ENCODE results near the gene EIF1B. TPM values are rescaled to one million over a fixed set of nuclear protein-coding genes. Genes with fewer than 3 reads are reported as not detected.

EIF1B gene
- total and polyA plus RNA-seq, 10 of the 15 experiments (the other 5 are each of a cell fraction or from before 2014, with no cell fraction given): 15.4 to 75.6 (median 43.2) TPM

GRCh38 chr3:40262331-40262730 lies 47.2 kb upstream of the EIF1B start (continued):
- TF ChIP-seq, protein P1, sequence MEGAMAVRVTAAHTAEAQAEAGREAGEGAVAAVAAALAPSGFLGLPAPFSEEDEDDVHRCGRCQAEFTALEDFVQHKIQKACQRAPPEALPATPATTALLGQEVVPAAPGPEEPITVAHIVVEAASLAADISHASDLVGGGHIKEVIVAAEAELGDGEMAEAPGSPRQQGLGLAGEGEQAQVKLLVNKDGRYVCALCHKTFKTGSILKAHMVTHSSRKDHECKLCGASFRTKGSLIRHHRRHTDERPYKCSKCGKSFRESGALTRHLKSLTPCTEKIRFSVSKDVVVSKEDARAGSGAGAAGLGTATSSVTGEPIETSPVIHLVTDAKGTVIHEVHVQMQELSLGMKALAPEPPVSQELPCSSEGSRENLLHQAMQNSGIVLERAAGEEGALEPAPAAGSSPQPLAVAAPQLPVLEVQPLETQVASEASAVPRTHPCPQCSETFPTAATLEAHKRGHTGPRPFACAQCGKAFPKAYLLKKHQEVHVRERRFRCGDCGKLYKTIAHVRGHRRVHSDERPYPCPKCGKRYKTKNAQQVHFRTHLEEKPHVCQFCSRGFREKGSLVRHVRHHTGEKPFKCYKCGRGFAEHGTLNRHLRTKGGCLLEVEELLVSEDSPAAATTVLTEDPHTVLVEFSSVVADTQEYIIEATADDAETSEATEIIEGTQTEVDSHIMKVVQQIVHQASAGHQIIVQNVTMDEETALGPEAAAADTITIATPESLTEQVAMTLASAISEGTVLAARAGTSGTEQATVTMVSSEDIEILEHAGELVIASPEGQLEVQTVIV (IDR thresholded peaks at IDR 0.05; ENCODE audit: borderline replicate concordance, partially characterized antibody): no peak
- TF ChIP-seq, protein P2, sequence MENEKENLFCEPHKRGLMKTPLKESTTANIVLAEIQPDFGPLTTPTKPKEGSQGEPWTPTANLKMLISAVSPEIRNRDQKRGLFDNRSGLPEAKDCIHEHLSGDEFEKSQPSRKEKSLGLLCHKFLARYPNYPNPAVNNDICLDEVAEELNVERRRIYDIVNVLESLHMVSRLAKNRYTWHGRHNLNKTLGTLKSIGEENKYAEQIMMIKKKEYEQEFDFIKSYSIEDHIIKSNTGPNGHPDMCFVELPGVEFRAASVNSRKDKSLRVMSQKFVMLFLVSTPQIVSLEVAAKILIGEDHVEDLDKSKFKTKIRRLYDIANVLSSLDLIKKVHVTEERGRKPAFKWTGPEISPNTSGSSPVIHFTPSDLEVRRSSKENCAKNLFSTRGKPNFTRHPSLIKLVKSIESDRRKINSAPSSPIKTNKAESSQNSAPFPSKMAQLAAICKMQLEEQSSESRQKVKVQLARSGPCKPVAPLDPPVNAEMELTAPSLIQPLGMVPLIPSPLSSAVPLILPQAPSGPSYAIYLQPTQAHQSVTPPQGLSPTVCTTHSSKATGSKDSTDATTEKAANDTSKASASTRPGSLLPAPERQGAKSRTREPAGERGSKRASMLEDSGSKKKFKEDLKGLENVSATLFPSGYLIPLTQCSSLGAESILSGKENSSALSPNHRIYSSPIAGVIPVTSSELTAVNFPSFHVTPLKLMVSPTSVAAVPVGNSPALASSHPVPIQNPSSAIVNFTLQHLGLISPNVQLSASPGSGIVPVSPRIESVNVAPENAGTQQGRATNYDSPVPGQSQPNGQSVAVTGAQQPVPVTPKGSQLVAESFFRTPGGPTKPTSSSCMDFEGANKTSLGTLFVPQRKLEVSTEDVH (IDR thresholded peaks at IDR 0.05; ENCODE audit: low read depth, partially characterized antibody): no peak

DNA sequence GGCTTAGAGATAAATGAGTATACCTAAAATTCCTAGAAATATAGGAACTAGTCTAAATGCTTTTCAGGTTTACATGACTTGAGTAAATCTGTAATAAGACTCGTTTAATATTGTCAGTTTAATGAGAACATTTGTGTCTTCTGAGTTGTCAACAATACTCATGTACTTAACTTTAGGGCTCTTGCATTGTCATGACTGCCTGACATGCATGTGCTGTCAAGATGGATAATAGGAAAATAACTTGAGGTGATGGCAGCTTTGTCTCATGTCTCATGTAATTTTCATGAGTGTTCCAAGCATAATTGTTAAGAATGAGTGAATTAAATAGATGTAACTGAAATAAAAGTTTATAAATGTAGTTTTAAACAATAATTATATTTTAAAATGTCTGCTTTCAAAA lies 45.1 kb upstream of the EIF1B start:
- CTCF ChIA-PET: interaction anchor here (1.5 kb wide), 1 partner anchor 32 kb away, joined by 4 read pairs; no protein-coding TSS in a partner anchor
- no peaks in the 10 kb centered on the region for H3K27me3 ChIP-seq (replicated peaks in 1 of 2; ENCODE audit: control insufficient read depth in 2 of 2, insufficient read depth in 2 of 2, low read length in 1 of 2)
- H3K9me3 ChIP-seq (replicated peaks; ENCODE audit: control insufficient read depth, insufficient read depth, low read length): no peaks in the 10 kb centered on the region
- no peak overlapping the region for H3K4me3 ChIP-seq
- H2AFZ ChIP-seq (ENCODE audit: control insufficient read depth, low read depth, low read length): no peak overlapping the region
- intact Hi-C loops (cut with micrococcal nuclease; ENCODE audit: unreplicated experiment) (no loop called here), in situ Hi-C loops (cut with MboI) (no loop called here)
- POLR2A ChIA-PET: no interaction called here
- ATAC-seq (no peak), DNase-seq (ENCODE audit: low read depth, low spot score) (no peak), FAIRE-seq (no peak)
- H3K79me2 ChIP-seq (ENCODE audit: control insufficient read depth, insufficient read depth, low read length): no peaks in the 10 kb centered on the region
- H4K20me1 ChIP-seq (ENCODE audit: control insufficient read depth, insufficient read depth): no peaks in the 10 kb centered on the region
- no TSS peak for BruUV-seq (replicated peaks)
- H3K9ac ChIP-seq (ENCODE audit: control insufficient read depth, insufficient read depth, low read length): no peak overlapping the region
- SMC1A ChIA-PET (ENCODE audit: uncharacterized antibody, unreplicated experiment): no interaction called here
- H3K4me1 ChIP-seq (ENCODE audit: control insufficient read depth, insufficient read depth, low read length): no peaks in the 10 kb centered on the region
- RAD21 ChIA-PET (ENCODE audit: unreplicated experiment): no interaction called here
- H3K4me2 ChIP-seq (ENCODE audit: control insufficient read depth, insufficient read depth): no peak overlapping the region
- H3K27ac ChIP-seq (ENCODE audit: control insufficient read depth, insufficient read depth): no peak overlapping the region
- no peaks in the 10 kb centered on the region for H3K36me3 ChIP-seq (ENCODE audit: control insufficient read depth in 2 of 2, insufficient read depth in 2 of 2, low read length in 1 of 2)
- WGBS (ENCODE audit: insufficient coverage, insufficient replicate concordance, low lambda C conversion rate, missing lambda C conversion rate): 0% methylated on average over 1 of the region's 1 CpG
- TF ChIP-seq NFIC (IDR thresholded peaks at IDR 0.05; ENCODE audit: low read depth, low read length) (no peak), RB1 (IDR thresholded peaks at IDR 0.05; ENCODE audit: borderline replicate concordance) (no peak), IRF4 (IDR thresholded peaks at IDR 0.05; ENCODE audit: low read depth, low read length) (no peak), CEBPB (IDR thresholded peaks at IDR 0.05; ENCODE audit: borderline replicate concordance in 1 of 2, low read depth in 2 of 2, low read length in 2 of 2) (no peak), IKZF2 (IDR thresholded peaks at IDR 0.05) (no peak), ATF7 (IDR thresholded peaks at IDR 0.05; ENCODE audit: low read depth) (no peak), GABPA (IDR thresholded peaks at IDR 0.05; ENCODE audit: low read depth) (no peak), NBN (IDR thresholded peaks at IDR 0.05) (no peak)
- TF ChIP-seq, protein P3, sequence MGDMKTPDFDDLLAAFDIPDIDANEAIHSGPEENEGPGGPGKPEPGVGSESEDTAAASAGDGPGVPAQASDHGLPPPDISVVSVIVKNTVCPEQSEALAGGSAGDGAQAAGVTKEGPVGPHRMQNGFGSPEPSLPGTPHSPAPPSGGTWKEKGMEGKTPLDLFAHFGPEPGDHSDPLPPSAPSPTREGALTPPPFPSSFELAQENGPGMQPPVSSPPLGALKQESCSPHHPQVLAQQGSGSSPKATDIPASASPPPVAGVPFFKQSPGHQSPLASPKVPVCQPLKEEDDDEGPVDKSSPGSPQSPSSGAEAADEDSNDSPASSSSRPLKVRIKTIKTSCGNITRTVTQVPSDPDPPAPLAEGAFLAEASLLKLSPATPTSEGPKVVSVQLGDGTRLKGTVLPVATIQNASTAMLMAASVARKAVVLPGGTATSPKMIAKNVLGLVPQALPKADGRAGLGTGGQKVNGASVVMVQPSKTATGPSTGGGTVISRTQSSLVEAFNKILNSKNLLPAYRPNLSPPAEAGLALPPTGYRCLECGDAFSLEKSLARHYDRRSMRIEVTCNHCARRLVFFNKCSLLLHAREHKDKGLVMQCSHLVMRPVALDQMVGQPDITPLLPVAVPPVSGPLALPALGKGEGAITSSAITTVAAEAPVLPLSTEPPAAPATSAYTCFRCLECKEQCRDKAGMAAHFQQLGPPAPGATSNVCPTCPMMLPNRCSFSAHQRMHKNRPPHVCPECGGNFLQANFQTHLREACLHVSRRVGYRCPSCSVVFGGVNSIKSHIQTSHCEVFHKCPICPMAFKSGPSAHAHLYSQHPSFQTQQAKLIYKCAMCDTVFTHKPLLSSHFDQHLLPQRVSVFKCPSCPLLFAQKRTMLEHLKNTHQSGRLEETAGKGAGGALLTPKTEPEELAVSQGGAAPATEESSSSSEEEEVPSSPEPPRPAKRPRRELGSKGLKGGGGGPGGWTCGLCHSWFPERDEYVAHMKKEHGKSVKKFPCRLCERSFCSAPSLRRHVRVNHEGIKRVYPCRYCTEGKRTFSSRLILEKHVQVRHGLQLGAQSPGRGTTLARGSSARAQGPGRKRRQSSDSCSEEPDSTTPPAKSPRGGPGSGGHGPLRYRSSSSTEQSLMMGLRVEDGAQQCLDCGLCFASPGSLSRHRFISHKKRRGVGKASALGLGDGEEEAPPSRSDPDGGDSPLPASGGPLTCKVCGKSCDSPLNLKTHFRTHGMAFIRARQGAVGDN (IDR thresholded peaks at IDR 0.05): no peak
- TF ChIP-seq, protein P4, sequence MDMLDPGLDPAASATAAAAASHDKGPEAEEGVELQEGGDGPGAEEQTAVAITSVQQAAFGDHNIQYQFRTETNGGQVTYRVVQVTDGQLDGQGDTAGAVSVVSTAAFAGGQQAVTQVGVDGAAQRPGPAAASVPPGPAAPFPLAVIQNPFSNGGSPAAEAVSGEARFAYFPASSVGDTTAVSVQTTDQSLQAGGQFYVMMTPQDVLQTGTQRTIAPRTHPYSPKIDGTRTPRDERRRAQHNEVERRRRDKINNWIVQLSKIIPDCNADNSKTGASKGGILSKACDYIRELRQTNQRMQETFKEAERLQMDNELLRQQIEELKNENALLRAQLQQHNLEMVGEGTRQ (IDR thresholded peaks at IDR 0.05; ENCODE audit: borderline replicate concordance, low read depth, low read length): no peak

All from GM12878 (cell line).